HT-29 (cell line): ENCODE measurements around the gene BRME1. TPM values are rescaled to one million over a fixed set of nuclear protein-coding genes. Genes with fewer than 3 reads are reported as not detected.

ENCODE experiments used
- DNase-seq: peaks from one replicate; pipeline ENCODE4 v3.0.0-alpha.2; 2015; ENCODE audit warnings: low spot score
- total RNA-seq: library from RNA; depleted of rRNA; stranded (reverse); fragments of >200 nt; shearing (Covaris generic); gene quantifications from 2 replicates; pipeline ENCODE4 v1.2.3, GENCODE V29; 2014

Gene BRME1
- total RNA-seq, 1 experiment from 2014 or later = 2.2 TPM

GRCh38 chr19:13847407-13848339 is 58.2 kb downstream of the BRME1 start:
- DNase-seq = peak; percentile 80

- peak; percentile 95 for DNase-seq
These were observed 59.1 kb downstream of the BRME1 start for GRCh38 chr19:13846557-13847406.

GRCh38 chr19:13844130-13844631 is 61.7 kb downstream of the BRME1 start:
- DNase-seq = peak; percentile 55

GRCh38 chr19:13843104-13843921 is 62.6 kb downstream of the BRME1 start:
- peak; percentile 67 for DNase-seq

GRCh38 chr19:13842291-13843103 is 63.4 kb downstream of the BRME1 start:
- DNase-seq = peak; percentile 65

- no peak for DNase-seq
These were observed 64.0 kb downstream of the BRME1 start for GRCh38 chr19:13841962-13842290.

- peak; percentile 54 for DNase-seq
These were observed 64.6 kb downstream of the BRME1 start for GRCh38 chr19:13841086-13841961.

GRCh38 chr19:13840305-13841085 is 65.4 kb downstream of the BRME1 start:
- DNase-seq = peak; percentile 76

GRCh38 chr19:13839938-13840304 is 66.0 kb downstream of the BRME1 start:
- DNase-seq = no peak

- DNase-seq = peak; percentile 68
These were observed 66.6 kb downstream of the BRME1 start for GRCh38 chr19:13839130-13839937.

- peak; percentile 36 for DNase-seq
These were observed 67.3 kb downstream of the BRME1 start for GRCh38 chr19:13838435-13839129.

- DNase-seq = peak; percentile 36
These were observed 69.9 kb downstream of the BRME1 start for GRCh38 chr19:13835791-13836723.

GRCh38 chr19:13834244-13835069 is 71.5 kb downstream of the BRME1 start:
- DNase-seq = peak; percentile 57

GRCh38 chr19:13833330-13834243 is 72.3 kb downstream of the BRME1 start:
- peak; percentile 85 for DNase-seq
